CD4-positive, alpha-beta T cell treated with Interleukin-12 subunit alpha and Interleukin-12 subunit beta, for 1 hour (primary cell): Measurements from ENCODE around the gene ABLIM3.

Experiments used
- DNase-seq: peaks from one replicate; pipeline ENCODE4 v3.0.0-alpha.2; 2020

The ABLIM3 gene

DNA sequence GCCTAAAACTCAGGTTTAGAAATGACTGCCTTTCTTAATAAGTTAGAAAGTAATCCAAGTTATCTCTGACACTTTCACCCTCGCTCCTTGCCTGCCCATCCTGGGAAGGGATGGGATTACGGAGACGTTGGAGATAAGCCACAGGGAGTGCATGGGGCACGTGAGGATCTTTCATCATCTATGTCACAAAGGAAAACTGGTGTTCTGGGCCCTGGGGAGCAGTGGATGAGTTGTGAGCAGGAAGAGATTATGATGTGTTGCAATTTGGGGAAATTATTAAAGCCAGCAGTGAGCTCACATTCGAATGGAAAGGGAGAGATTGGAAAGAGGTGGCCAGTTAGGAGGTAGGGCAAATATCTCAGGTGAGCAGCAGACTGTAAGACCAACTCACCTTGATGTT lies 143.2 kb downstream of the ABLIM3 start:
- DNase-seq: no peak

- no peak for DNase-seq
These were observed 143.9 kb downstream of the ABLIM3 start for GRCh38 chr5:149285153-149285552.

GRCh38 chr5:149288436-149288835 lies 147.1 kb downstream of the ABLIM3 start:
- DNase-seq: no peak

DNA sequence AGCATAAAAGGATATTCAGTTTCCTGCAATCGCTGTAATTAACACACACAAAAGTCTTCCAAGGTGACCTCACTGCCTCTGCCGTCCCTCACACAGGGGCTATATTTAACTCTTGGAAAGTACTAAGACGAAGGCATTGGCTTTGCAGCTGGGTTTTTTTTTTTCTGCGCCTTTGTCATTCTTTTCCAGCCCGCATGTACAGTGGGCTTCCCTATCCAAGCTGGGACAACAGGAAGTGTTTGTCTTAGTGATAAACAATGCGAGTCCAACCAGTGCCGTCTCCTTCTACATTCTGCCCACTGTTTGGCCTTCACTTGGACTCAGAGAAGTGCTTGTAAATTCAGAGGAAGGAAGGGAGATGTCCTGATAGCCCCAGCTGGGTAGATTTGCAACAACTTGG lies 148.0 kb downstream of the ABLIM3 start:
- no peak for DNase-seq

GRCh38 chr5:149294872-149295829 lies 153.9 kb downstream of the ABLIM3 start:
- no peak for DNase-seq

DNA sequence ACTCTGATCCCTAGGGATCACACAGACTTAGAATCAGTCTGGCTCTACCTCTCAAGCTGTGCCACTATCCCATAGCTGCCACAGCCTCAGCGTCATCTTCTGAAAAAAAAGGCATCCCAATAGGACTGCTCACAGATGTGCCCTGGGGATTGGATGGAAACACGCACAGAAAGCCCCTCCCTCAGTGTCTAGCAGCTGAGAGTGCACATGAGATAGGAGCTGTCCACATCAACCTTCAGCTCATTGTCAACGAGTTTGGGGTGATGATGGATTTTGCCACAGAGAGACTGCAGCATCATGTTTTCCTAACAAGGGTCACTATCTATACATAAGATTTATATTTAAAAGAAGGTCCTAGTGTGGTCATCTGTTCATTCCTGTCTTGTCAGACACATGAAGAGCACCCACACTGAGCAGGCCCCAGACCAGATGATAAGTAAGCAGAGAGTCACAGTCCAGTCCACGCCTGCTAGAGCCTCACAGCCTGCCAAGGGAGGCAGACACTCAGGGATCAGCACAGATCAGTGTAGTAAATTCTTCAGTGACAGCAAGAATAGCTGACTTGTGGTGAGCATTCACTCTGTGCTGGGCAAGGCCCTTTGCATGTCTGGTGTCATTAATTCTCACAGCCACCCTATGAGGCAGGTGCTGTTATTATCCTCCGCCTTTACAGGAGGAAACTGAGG lies 156.2 kb downstream of the ABLIM3 start:
- no peak for DNase-seq

GRCh38 chr5:149298163-149298562 lies 156.9 kb downstream of the ABLIM3 start:
- no peak for DNase-seq

- no peak for DNase-seq
These were observed 157.6 kb downstream of the ABLIM3 start for GRCh38 chr5:149298842-149299404.

DNA sequence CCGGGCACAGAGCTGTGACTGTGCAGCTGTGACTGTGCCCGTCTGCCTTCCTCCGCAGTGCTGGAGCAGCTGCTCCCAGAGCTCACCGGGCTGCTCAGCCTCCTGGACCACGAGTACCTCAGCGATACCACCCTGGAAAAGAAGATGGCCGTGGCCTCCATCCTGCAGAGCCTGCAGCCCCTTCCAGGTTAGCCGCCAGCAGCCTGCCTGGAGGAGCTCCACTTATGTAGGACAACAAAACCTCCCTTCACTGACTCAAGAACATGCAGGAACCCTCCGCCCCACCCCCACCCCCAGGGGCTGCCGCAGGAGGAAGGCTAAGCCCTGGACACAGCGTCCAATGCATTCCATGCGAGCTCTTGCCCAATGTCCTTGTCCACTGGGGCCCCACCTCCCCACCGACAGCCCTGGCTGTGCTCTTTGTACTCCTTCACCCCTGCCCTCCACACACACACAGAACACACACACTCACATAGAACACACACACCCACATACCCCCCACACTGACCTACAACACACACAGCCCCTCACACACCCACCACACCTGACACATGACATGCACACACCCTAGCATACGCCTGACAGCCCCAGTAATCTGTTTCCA lies 158.3 kb downstream of the ABLIM3 start:
- no peak for DNase-seq

- DNase-seq: no peak
These were observed 159.1 kb downstream of the ABLIM3 start for GRCh38 chr5:149300441-149300840.

DNA sequence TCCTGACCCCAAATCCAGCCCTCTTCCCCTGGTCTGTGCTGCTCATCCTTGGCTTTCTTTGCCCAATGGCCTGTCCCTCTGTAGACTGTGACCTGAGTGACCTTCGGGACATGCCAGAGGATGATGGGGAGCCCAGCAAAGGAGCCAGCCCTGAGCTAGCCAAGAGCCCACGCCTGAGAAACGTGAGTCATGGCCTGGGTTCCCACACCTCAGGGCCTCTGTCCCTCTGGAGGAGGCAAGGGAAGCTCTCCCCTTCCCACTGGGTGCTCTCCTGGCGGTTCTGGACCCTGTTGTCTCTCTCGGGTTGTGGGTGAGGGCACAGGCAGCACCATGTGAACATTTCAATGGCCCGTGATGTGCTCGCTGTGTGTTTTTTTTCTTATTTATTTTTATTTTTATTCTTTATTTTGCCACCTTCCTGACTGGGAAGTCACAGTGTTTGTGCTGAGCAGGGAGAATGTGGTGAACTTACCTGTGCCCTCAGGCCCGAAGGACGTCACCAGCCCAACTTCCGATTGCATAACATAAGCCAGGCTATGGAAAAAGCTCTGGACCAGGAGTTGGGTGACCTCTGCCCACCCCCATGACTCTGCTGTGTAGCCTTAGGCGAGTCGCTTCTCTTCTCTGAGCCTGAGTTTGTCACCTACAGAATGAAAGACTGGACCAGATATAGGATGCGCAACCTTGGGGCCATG lies 159.9 kb downstream of the ABLIM3 start:
- no peak for DNase-seq

DNA sequence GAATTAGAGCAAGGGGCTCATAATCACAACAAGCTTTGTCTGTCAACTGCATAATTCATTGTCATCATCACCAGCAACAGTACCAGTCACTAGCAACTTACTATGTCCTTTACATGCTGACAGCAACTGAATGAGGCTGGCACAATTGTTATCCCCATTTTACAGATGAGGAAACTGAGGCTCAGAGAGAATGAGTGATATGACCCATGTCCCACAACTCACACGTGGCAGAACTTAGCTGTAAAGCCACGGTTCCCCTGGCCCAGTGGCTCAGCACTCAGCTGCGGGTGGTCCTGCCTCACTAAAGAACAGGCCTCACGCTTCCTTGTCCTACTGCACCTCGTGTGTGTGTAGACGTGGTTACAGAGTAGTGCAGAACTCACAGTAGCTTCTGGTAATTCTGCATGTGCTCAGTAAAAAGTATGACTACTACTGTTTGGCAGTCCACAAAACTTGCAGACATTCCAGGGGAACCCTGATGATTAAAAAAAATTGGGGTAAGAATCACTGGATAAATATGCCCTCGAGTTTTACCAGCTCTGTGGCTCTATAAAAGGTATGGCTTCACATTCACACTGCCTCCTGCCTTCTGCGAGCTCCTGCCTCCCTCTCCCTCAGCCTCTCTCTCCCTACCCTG lies 160.6 kb downstream of the ABLIM3 start:
- DNase-seq: no peak

GRCh38 chr5:149302641-149303040 lies 161.3 kb downstream of the ABLIM3 start:
- no peak for DNase-seq

DNA sequence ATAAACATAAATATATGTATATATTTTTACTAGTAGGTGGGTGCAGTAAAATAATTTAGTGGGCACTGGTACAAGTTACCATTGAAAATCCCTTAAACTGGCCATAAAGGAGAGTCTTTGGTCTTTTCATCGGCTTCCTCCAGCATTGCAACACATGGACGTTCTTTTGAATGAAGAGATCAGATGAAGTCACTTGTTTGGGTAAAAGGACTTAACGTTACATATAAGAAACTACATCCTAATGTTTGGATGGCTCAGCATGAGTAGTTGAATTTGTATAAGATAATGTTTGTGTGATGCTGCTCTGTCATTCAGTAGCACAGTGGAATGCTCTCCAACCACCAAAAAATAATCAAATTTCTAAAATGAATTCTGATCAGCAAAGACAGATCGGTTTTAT lies 161.9 kb downstream of the ABLIM3 start:
- no peak for DNase-seq

DNA sequence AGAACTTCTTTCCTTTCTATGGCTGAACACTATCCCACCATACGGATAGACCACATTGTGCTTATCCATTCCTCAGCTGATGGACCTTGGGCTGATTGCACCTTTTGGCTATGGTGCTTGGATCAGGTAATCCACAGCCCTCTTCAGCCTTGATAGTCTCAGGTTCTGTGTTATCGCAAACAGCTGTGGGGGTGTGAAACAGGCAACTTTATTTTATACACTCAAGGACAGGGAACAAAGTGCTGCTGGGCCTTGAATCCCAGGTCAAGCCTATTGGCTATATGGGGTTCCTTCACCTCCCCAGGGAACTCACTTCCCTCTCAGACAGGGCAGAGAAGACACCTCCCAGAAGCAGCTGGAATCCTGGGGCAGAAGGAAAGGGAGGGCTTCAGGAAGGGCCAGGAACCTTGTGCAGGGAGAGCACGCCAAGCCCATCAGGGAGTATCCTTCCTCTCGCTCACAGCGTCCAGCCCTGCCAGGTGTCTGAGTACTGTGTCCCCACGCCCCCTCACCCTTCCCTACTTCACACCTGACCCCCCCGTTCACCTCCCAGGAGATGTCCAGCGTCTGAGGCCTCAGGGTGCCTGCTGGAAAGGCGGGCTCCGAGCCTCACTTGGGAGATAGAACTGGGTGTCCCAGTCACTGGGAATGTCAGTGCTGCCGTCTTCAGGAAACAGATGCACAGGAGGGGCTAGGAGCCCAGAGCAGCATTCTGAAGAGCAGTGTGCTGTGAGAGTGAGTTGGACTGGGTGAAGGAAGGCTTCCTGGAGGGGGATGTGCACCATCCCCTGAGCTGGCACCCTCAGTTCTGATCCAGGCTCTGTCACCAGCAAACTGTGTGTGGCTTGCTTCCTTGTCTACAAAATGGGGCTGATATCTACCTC lies 163.1 kb downstream of the ABLIM3 start:
- no peak for DNase-seq

DNA sequence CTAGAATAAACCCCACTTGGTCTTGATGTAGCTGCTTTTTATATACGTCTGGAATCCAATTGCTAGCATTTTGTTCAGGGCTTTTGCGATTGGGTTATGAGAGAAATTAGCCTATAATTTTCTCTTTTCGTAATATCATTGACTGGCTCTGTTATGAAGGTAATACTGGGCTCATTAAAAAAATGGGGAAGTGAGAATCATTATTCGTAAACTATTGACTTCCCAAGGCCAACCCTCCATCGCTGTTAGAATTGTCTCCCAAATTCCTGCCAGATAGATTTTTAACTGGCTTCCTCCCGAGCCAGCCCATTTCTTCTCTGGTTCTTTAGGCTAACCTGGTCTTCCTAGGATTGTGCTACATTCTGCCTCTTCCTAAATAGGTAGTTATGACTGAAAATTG lies 168.1 kb downstream of the ABLIM3 start:
- no peak for DNase-seq
